Gastroesophageal sphincter (tissue), 3 donors: Measurements from ENCODE around the gene ATP2B2.

Experiments
- POLR2A ChIP-seq, 2 donors: fragments of 450-650 bp; IDR thresholded peaks; one replicate each; pipeline ENCODE4 v1.6.1; 2017; ENCODE audit warnings: antibody characterized with exemption in 2 of 2, mild to moderate bottlenecking in 2 of 2, moderate library complexity in 1 of 2
- POLR2AphosphoS5 ChIP-seq: sonication (generic); formaldehyde crosslinking; IDR thresholded peaks from one replicate; pipeline ENCODE4 v1.6.1; 2017; ENCODE audit warnings: antibody characterized with exemption
- TF ChIP-seq, protein P1 (sequence below), 4 experiments: fragments of 200-600 bp in 2 of 4; fragments of 450-650 bp in 2 of 4; sonication (generic) in 1 of 4; IDR thresholded peaks; one replicate each; pipeline ENCODE4 v1.5.1; 2017 to 2019; ENCODE audit warnings: antibody characterized with exemption in 4 of 4, mild to moderate bottlenecking in 2 of 4, moderate library complexity in 2 of 4

DNA sequence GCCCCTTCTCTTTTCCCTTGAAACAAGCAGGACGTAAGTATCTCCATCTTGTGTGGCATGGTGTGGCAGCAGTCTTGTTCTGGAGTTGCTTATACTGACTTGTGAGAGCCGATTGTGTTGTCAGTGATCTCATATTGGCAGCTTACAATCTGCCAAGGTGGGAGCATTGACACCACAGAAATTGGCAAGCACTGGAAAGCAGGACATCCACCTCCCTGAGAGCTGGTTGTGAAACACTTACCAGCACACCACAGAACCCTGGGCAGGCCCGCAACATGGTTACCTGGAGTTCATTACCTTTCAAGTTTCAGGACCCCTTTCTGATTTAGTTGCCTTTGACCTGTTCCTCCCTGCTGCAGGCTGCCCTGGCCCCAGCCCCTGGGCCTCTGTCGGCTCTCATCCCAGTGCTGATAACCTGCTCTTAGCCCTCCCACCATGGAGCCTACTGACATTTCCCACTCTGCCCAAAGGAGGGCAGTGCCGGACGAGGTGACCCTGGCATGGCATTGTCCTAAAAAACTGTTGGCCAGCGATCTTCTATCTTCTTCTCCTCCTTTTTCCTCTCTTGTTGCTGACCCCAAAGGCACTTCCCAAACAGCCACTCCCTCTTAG lies 10.6 kb upstream of the ATP2B2 start:
- TF ChIP-seq, protein P1, sequence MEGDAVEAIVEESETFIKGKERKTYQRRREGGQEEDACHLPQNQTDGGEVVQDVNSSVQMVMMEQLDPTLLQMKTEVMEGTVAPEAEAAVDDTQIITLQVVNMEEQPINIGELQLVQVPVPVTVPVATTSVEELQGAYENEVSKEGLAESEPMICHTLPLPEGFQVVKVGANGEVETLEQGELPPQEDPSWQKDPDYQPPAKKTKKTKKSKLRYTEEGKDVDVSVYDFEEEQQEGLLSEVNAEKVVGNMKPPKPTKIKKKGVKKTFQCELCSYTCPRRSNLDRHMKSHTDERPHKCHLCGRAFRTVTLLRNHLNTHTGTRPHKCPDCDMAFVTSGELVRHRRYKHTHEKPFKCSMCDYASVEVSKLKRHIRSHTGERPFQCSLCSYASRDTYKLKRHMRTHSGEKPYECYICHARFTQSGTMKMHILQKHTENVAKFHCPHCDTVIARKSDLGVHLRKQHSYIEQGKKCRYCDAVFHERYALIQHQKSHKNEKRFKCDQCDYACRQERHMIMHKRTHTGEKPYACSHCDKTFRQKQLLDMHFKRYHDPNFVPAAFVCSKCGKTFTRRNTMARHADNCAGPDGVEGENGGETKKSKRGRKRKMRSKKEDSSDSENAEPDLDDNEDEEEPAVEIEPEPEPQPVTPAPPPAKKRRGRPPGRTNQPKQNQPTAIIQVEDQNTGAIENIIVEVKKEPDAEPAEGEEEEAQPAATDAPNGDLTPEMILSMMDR (IDR thresholded peaks at IDR 0.05): no peak
- no peak for TF ChIP-seq POLR2AphosphoS5
- TF ChIP-seq POLR2A (IDR thresholded peaks at IDR 0.05): no peak
